Activated T-helper 1 cell treated with anti-CD3 and anti-CD28 coated beads, Interleukin-12 subunit alpha, Interleukin-12 subunit beta, Interleukin-2, Interleukin-4 antibody, amounts not matched to agents 30 ng/mL and 10 ng/mL and 1 ng/mL, durations not matched to agents 14 hours and 24 hours and 36 hours (primary cell): ENCODE results near the gene MTA3. TPM values are rescaled to one million over a fixed set of nuclear protein-coding genes. Genes with fewer than 3 reads are reported as not detected.
"Not testable (repeated sequence)": the region's sequence is repeated elsewhere in the genome, so short reads cannot be mapped to it uniquely, and the experiment has no call there.

Experiments used
- DNase-seq: peaks from one replicate; pipeline ENCODE4 v3.0.0; 2021; ENCODE audit warnings: low spot score
- H3K27ac Mint-ChIP-seq: one replicate; pipeline ENCODE4 v1.8.0; 2021; ENCODE audit warnings: mild to moderate bottlenecking, mixed read lengths
- H3K27me3 Mint-ChIP-seq: one replicate; pipeline ENCODE4 v1.8.0; 2022; ENCODE audit warnings: mild to moderate bottlenecking, moderate library complexity, mixed read lengths; ENCODE audit not compliant: insufficient read depth
- H3K36me3 Mint-ChIP-seq: one replicate; pipeline ENCODE4 v1.8.0; 2021; ENCODE audit warnings: low read depth, mixed read lengths
- H3K4me1 Mint-ChIP-seq: one replicate; pipeline ENCODE4 v1.8.0; 2021; ENCODE audit warnings: low read depth, mixed read lengths
- H3K4me3 Mint-ChIP-seq: one replicate; pipeline ENCODE4 v1.8.0; 2021; ENCODE audit warnings: mild to moderate bottlenecking, moderate library complexity, mixed read lengths
- H3K9me3 Mint-ChIP-seq: one replicate; pipeline ENCODE4 v1.8.0; 2021; ENCODE audit warnings: mixed read lengths
- intact Hi-C: fragments of 100-400 bp; cut with micrococcal nuclease; formaldehyde crosslinking; loops from one replicate; pipeline ENCODE4 v1.15.1; 2024
- total RNA-seq: library from RNA; stranded (reverse); gene quantifications from 2 replicates; pipeline ENCODE4 v1.2.3, GENCODE V29; 2022

Gene MTA3
- total RNA-seq, 1 donor from 2014 or later = 29.4 TPM

- H3K36me3 Mint-ChIP-seq, H3K27me3 Mint-ChIP-seq, H3K27ac Mint-ChIP-seq, H3K4me1 Mint-ChIP-seq, intact Hi-C loops, H3K4me3 Mint-ChIP-seq, H3K9me3 Mint-ChIP-seq, DNase-seq: not testable (repeated sequence)
Measured at GRCh38 chr2:42628024-42628423, 59.6 kb downstream of the MTA3 start.

GRCh38 chr2:42636934-42637333 is 68.5 kb downstream of the MTA3 start:
- Mint-ChIP-seq H3K27ac (no peak overlapping the region), H3K27me3 (no peaks in the 10 kb centered on the region), H3K9me3 (no peaks in the 10 kb centered on the region), H3K36me3 (no peaks in the 10 kb centered on the region), H3K4me1 (peaks cover 5% of the 10 kb centered on the region), H3K4me3 (no peak overlapping the region)
- no peak for DNase-seq
- intact Hi-C loops = no loop called here

DNA sequence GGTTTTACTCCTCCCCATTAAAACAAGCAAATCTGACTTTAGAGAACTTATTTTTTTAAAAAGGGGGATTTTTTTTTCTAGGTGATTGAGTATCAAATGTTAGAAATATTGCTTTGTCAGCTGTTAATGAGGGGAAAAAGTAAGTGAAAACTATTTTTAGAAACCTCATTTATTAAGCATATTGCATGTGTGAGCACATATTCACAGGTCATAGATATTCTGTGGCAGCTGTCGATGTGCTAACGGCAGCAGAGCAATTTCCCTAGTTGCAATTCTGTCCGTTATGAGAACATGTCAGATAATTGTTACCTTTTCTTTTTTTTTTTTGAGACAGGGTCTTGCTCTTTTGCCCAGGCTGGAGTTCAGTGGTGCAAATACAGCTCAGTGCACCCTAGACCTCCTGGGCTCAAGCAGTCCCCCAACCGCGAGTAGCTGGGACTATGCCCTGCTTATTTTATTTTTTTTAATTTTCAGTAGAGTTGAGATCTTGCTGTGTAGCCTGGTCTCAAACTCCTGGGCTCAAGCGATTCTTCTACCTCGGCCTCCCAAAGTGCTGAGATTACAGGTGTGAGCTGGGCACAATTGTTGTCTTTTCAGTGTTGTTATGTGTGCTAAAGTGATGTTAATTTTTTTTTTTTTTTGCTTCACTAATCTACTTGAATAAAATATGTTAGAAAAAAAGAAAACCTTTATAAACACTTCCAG is 69.8 kb downstream of the MTA3 start:
- no peaks in the 10 kb centered on the region for H3K27me3 Mint-ChIP-seq
- no peaks in the 10 kb centered on the region for H3K9me3 Mint-ChIP-seq
- H3K4me3 Mint-ChIP-seq = no peak overlapping the region
- no peak for DNase-seq
- no peaks in the 10 kb centered on the region for H3K36me3 Mint-ChIP-seq
- intact Hi-C loops = no loop called here
- no peak overlapping the region for H3K27ac Mint-ChIP-seq
- H3K4me1 Mint-ChIP-seq = peaks cover 5% of the 10 kb centered on the region

GRCh38 chr2:42639340-42640077 is 71.1 kb downstream of the MTA3 start:
- Mint-ChIP-seq H3K4me1 (peaks cover 5% of the 10 kb centered on the region), H3K27ac (no peak overlapping the region), H3K36me3 (no peaks in the 10 kb centered on the region), H3K27me3 (no peaks in the 10 kb centered on the region), H3K9me3 (no peaks in the 10 kb centered on the region), H3K4me3 (no peak overlapping the region)
- intact Hi-C loops = no loop called here
- no peak for DNase-seq

DNA sequence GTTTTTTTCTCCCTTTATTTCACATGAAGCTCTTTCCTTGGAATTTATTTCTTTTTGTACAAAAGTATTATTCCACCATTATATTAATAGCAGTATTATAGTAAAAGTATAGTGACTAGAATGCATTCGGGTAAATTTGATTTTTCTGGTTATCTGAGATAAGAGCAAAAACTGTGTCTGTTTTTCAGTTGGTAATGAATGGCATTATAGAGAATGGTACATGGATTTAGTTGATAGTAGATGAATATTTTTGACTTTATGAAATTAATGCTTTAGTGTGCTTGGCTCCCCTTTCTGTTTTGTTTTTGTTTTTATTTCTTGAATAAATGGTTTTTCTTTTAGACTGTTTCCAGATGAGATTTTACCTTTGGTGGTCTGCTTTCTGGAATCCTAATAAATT is 71.8 kb downstream of the MTA3 start:
- intact Hi-C loops = no loop called here
- Mint-ChIP-seq H3K36me3 (no peaks in the 10 kb centered on the region), H3K27me3 (no peaks in the 10 kb centered on the region), H3K4me3 (no peak overlapping the region), H3K9me3 (no peaks in the 10 kb centered on the region), H3K27ac (no peak overlapping the region), H3K4me1 (peaks cover 5% of the 10 kb centered on the region)
- DNase-seq = no peak

- H3K36me3 Mint-ChIP-seq, H3K9me3 Mint-ChIP-seq, H3K27ac Mint-ChIP-seq, H3K4me3 Mint-ChIP-seq, intact Hi-C loops, H3K27me3 Mint-ChIP-seq, DNase-seq, H3K4me1 Mint-ChIP-seq: not testable (repeated sequence)
Measured at GRCh38 chr2:42642371-42642770, 73.9 kb downstream of the MTA3 start.

DNA sequence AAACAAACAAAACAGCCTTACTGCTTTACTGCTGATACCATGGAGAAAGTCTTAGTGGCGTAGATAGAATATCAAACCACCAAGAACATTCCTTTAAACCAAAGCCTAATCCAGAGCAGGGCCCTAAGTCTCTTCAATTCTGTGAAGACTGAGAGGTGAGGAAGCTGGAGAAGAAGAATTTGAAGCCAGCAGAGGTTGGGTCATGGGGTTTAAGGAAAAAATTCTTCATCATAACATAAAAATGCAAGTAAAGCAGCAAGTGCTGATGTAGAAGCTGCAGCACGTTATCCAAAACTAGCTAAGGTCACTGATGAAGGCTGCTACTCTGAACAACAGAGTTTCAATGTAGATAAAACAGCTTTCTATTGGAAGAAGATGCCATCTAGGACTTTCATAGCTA is 77.1 kb downstream of the MTA3 start:
- intact Hi-C loops = no loop called here
- no peaks in the 10 kb centered on the region for H3K9me3 Mint-ChIP-seq
- no peak for DNase-seq
- no peak overlapping the region for H3K27ac Mint-ChIP-seq
- H3K4me3 Mint-ChIP-seq = no peak overlapping the region
- H3K4me1 Mint-ChIP-seq = peaks cover 14% of the 10 kb centered on the region
- H3K36me3 Mint-ChIP-seq = peaks cover 12% of the 10 kb centered on the region
- no peaks in the 10 kb centered on the region for H3K27me3 Mint-ChIP-seq

GRCh38 chr2:42648796-42649195 is 80.4 kb downstream of the MTA3 start:
- peaks cover 13% of the 10 kb centered on the region for H3K36me3 Mint-ChIP-seq
- H3K4me1 Mint-ChIP-seq = peaks cover 31% of the 10 kb centered on the region
- no peak for DNase-seq
- H3K27me3 Mint-ChIP-seq = no peaks in the 10 kb centered on the region
- H3K4me3 Mint-ChIP-seq = no peak overlapping the region
- H3K27ac Mint-ChIP-seq = no peak overlapping the region
- intact Hi-C loops = no loop called here
- H3K9me3 Mint-ChIP-seq = no peaks in the 10 kb centered on the region

DNA sequence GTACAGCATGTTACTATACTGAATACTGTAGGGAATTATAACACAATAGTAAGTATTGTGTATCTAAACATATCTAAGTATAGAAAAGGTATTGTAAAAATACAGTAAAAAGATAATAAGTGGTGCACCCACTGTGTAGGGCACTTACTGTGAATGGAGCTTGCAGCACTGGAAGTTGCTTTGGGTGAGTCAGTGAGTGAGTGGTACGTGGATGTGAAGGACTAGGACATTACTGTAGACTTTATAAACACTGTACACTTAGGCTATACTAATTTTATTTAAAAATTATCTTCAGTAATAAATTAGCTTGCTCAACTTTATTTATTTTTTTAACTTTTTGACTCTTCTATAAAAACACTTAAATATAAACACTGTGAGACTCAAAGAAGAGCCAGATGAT is 82.6 kb downstream of the MTA3 start:
- no peak for DNase-seq
- peaks cover 15% of the 10 kb centered on the region for H3K36me3 Mint-ChIP-seq
- no peak overlapping the region for H3K27ac Mint-ChIP-seq
- H3K27me3 Mint-ChIP-seq = no peaks in the 10 kb centered on the region
- H3K9me3 Mint-ChIP-seq = no peaks in the 10 kb centered on the region
- H3K4me1 Mint-ChIP-seq = peaks cover 46% of the 10 kb centered on the region
- intact Hi-C loops = no loop called here
- no peak overlapping the region for H3K4me3 Mint-ChIP-seq

DNA sequence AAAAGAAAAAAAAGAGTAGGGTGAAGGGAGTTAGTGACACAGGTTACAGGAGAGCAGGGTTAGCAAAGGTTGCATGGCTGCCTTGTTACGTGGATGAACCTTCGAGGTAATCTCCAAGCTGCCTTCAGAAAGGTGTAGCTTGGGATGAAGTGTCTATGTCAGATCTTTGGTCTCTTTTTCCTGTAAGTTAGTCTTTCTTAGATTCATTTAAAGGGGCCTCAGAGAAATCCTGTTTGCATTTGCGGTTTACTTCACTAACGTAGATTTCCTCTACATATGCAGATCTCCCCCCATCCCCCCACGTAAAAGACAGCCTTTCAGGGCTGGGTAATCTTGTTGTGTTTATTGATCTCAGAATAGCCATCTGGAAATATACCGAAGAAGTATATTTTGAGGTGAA is 83.7 kb downstream of the MTA3 start:
- intact Hi-C loops = no loop called here
- no peaks in the 10 kb centered on the region for H3K27me3 Mint-ChIP-seq
- H3K4me3 Mint-ChIP-seq = peak overlapping the region; percentile 52
- no peaks in the 10 kb centered on the region for H3K9me3 Mint-ChIP-seq
- DNase-seq = peak; percentile 8
- H3K4me1 Mint-ChIP-seq = peaks cover 46% of the 10 kb centered on the region
- no peak overlapping the region for H3K27ac Mint-ChIP-seq
- peaks cover 9% of the 10 kb centered on the region for H3K36me3 Mint-ChIP-seq

GRCh38 chr2:42653039-42653438 is 84.6 kb downstream of the MTA3 start:
- Mint-ChIP-seq H3K27ac (no peak overlapping the region), H3K27me3 (no peaks in the 10 kb centered on the region), H3K4me1 (peaks cover 46% of the 10 kb centered on the region), H3K4me3 (no peak overlapping the region), H3K9me3 (no peaks in the 10 kb centered on the region), H3K36me3 (peaks cover 10% of the 10 kb centered on the region)
- intact Hi-C loops = no loop called here
- no peak for DNase-seq

- DNase-seq = no peak
- Mint-ChIP-seq H3K9me3 (no peaks in the 10 kb centered on the region), H3K4me1 (peaks cover 45% of the 10 kb centered on the region), H3K27ac (no peak overlapping the region), H3K36me3 (peaks cover 12% of the 10 kb centered on the region), H3K27me3 (no peaks in the 10 kb centered on the region), H3K4me3 (no peak overlapping the region)
- intact Hi-C loops = no loop called here
Measured at GRCh38 chr2:42653908-42654445, 85.5 kb downstream of the MTA3 start.

DNA sequence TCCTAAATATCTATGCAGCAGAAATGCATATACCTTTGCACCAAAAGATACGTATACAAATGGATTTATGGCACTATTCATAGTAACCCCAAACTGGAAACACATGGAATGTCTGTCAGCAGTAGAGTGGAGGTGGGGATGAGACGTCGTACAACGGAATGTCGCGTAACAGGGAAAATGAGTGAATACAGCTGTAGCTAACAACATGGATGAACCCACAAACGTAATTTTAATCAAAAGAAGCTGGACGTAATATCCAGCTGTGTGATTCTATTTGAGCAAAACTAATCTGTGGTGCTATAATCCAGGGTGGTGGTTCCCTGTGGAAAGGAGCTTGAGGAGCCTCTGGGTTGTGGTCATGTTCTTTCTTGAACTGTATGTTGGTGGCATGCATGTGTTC is 89.9 kb downstream of the MTA3 start:
- intact Hi-C loops = no loop called here
- H3K36me3 Mint-ChIP-seq = peaks cover 12% of the 10 kb centered on the region

More for the DNA sequence above, 89.9 kb downstream of the MTA3 start:
- Mint-ChIP-seq H3K27me3 (no peaks in the 10 kb centered on the region), H3K27ac (no peak overlapping the region), H3K4me3 (no peak overlapping the region), H3K4me1 (peaks cover 25% of the 10 kb centered on the region), H3K9me3 (no peaks in the 10 kb centered on the region)
- DNase-seq = no peak
